Hematopoietic multipotent progenitor cell treated with erythropoietin and hydrocortisone succinate and interleukin-3 and kit ligand, for 17 days (in vitro differentiated cells): ENCODE results near the gene TPM1.
"Not testable (repeated sequence)": the region's sequence is repeated elsewhere in the genome, so short reads cannot be mapped to it uniquely, and the experiment has no call there.

Source experiments
- DNase-seq: peaks from one replicate; pipeline ENCODE4 v3.0.0-alpha.2; 2015; ENCODE audit warnings: low spot score

TPM1 gene

GRCh38 chr15:63041974-63042876, at the start of gene TPM1:
Gene TPM1 (plus strand): TSS chr15:63042747. CDS start chr15:63042830, 83 bp downstream.
- DNase-seq: no peak

GRCh38 chr15:62993066-62993465, 49.5 kb upstream of the TPM1 start:
- DNase-seq: no peak

- DNase-seq: not testable (repeated sequence)
Measured at GRCh38 chr15:62993632-62994031, 48.9 kb upstream of the TPM1 start.

GRCh38 chr15:62994439-62994838, 48.1 kb upstream of the TPM1 start:
- DNase-seq: no peak

- DNase-seq: no peak
Measured at GRCh38 chr15:62994975-62995681, 47.4 kb upstream of the TPM1 start.

GRCh38 chr15:62997441-62997840, 45.1 kb upstream of the TPM1 start:
- DNase-seq: no peak

GRCh38 chr15:62998262-62998890, 44.2 kb upstream of the TPM1 start:
- DNase-seq: no peak

GRCh38 chr15:62999178-62999577, 43.4 kb upstream of the TPM1 start:
- DNase-seq: no peak

- no peak for DNase-seq
Measured at GRCh38 chr15:62999923-63000561, 42.5 kb upstream of the TPM1 start.

GRCh38 chr15:63000706-63001105, 41.8 kb upstream of the TPM1 start:
- DNase-seq: no peak

- no peak for DNase-seq
Measured at GRCh38 chr15:63004211-63004610, 38.3 kb upstream of the TPM1 start.

- no peak for DNase-seq
Measured at GRCh38 chr15:63006032-63006878, 36.3 kb upstream of the TPM1 start.

GRCh38 chr15:63008333-63009049, 34.1 kb upstream of the TPM1 start:
- DNase-seq: no peak

- no peak for DNase-seq
Measured at GRCh38 chr15:63010386-63010785, 32.2 kb upstream of the TPM1 start.

GRCh38 chr15:63010920-63011693, 31.4 kb upstream of the TPM1 start:
- DNase-seq: no peak

GRCh38 chr15:63012444-63012843, 30.1 kb upstream of the TPM1 start:
- no peak for DNase-seq

- DNase-seq: no peak
Measured at GRCh38 chr15:63013052-63013808, 29.3 kb upstream of the TPM1 start.

- DNase-seq: no peak
Measured at GRCh38 chr15:63014578-63014977, 28.0 kb upstream of the TPM1 start.

GRCh38 chr15:63015618-63016017, 26.9 kb upstream of the TPM1 start:
- no peak for DNase-seq
